ENCODE results near the gene RAB44. TPM values are rescaled to one million over a fixed set of nuclear protein-coding genes. Genes with fewer than 3 reads are reported as not detected.

The RAB44 gene
- total and polyA plus RNA-seq, 2 donors (not counting 1 experiment from before 2014, with no cell fraction given), result 0.15 to 0.16 TPM

DNA sequence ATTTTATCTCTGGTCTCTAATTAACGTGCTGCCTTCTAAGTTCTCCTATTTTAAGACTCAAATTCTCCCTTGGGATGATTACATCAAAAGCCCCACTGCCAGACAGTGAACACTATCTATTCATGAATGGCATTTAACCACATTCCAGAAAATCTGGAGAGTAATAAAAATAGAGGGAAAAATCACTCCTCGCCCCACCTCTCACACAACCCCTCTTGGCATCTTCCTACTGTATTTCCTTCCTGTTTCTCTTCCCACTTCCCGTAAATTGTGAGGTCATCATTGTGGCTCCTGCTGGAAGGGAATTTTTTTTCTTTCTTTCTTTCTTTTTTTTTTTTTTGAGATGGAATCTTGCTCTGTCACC lies 31.5 kb downstream of the RAB44 start:
- H3K79me2 ChIP-seq (ENCODE audit: control insufficient read depth, insufficient read depth, low read length), result no peaks in the 10 kb centered on the region
- intact Hi-C loops (cut with micrococcal nuclease), result no loop called here
- Mint-ChIP-seq H3K4me1 (peaks cover 48% of the 10 kb centered on the region), H3K27me3 (no peaks in the 10 kb centered on the region), H3K9me3 (ENCODE audit: insufficient read depth) (no peaks in the 10 kb centered on the region), H3K4me3 (no peak overlapping the region), H3K27ac (no peak overlapping the region)
- ChIA-PET POLR2A (no interaction called here), CTCF (interaction anchor here (2.3 to 11.6 kb wide), 2 partner anchors 30 to 46 kb away, joined by 8 to 88 read pairs; partner anchors contain the start of gene CDKN1A)
- no peak overlapping the region for H2AFZ ChIP-seq (ENCODE audit: insufficient read depth, low read depth, low read length, poor library complexity, severe bottlenecking)
- H3K27me3 ChIP-seq (replicated peaks in 1 of 4; ENCODE audit: control extremely low read depth in 1 of 4, control insufficient read depth in 3 of 4, insufficient read depth in 4 of 4, low read length in 3 of 4), result no peaks in the 10 kb centered on the region
- no peak overlapping the region for H3K4me2 ChIP-seq (replicated peaks; ENCODE audit: low read depth, low read length, poor library complexity, severe bottlenecking)
- peaks cover 0 to 4% (median 0%) of the 10 kb centered on the region in 3 donors for H3K9me3 ChIP-seq (ENCODE audit: control extremely low read depth in 1 of 3, control insufficient read depth in 2 of 3, insufficient read depth in 1 of 3, low read length in 2 of 3)
- no peak overlapping the region for H3K4me3 ChIP-seq (ENCODE audit: control extremely low read depth in 1 of 5, extremely low read depth in 1 of 5, insufficient read depth in 1 of 5, low read depth in 2 of 5, low read length in 4 of 5)
- ATAC-seq (ENCODE audit: low read depth), result no peak
- peaks cover 39 to 42% of the 10 kb centered on the region in 2 donors for H3K4me1 ChIP-seq (ENCODE audit: control insufficient read depth in 2 of 2, insufficient read depth in 2 of 2, low read length in 2 of 2)
- WGBS (ENCODE audit: insufficient coverage), result 17% methylated on average over 1 of the region's 3 CpGs
- H4K20me1 ChIP-seq (ENCODE audit: control insufficient read depth, insufficient read depth, low read length, poor library complexity, severe bottlenecking), result no peaks in the 10 kb centered on the region
- H3K27ac ChIP-seq (ENCODE audit: low read length in 2 of 2), result no peak overlapping the region
- TF ChIP-seq EZH2 (IDR thresholded peaks at IDR 0.05; ENCODE audit: borderline replicate concordance, insufficient read depth, low read depth, low read length, poor library complexity, severe bottlenecking), result no peak
- TF ChIP-seq, protein P1, sequence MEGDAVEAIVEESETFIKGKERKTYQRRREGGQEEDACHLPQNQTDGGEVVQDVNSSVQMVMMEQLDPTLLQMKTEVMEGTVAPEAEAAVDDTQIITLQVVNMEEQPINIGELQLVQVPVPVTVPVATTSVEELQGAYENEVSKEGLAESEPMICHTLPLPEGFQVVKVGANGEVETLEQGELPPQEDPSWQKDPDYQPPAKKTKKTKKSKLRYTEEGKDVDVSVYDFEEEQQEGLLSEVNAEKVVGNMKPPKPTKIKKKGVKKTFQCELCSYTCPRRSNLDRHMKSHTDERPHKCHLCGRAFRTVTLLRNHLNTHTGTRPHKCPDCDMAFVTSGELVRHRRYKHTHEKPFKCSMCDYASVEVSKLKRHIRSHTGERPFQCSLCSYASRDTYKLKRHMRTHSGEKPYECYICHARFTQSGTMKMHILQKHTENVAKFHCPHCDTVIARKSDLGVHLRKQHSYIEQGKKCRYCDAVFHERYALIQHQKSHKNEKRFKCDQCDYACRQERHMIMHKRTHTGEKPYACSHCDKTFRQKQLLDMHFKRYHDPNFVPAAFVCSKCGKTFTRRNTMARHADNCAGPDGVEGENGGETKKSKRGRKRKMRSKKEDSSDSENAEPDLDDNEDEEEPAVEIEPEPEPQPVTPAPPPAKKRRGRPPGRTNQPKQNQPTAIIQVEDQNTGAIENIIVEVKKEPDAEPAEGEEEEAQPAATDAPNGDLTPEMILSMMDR (IDR thresholded peaks at IDR 0.05), result no peak
- H3K36me3 ChIP-seq (replicated peaks in 1 of 2; ENCODE audit: control extremely low read depth in 1 of 2, control insufficient read depth in 1 of 2, extremely low read depth in 1 of 2, insufficient read depth in 2 of 2, low read length in 1 of 2), result no peaks in the 10 kb centered on the region
- H3K9ac ChIP-seq (ENCODE audit: low read length), result no peak overlapping the region
- DNase-seq, result no peak

DNA sequence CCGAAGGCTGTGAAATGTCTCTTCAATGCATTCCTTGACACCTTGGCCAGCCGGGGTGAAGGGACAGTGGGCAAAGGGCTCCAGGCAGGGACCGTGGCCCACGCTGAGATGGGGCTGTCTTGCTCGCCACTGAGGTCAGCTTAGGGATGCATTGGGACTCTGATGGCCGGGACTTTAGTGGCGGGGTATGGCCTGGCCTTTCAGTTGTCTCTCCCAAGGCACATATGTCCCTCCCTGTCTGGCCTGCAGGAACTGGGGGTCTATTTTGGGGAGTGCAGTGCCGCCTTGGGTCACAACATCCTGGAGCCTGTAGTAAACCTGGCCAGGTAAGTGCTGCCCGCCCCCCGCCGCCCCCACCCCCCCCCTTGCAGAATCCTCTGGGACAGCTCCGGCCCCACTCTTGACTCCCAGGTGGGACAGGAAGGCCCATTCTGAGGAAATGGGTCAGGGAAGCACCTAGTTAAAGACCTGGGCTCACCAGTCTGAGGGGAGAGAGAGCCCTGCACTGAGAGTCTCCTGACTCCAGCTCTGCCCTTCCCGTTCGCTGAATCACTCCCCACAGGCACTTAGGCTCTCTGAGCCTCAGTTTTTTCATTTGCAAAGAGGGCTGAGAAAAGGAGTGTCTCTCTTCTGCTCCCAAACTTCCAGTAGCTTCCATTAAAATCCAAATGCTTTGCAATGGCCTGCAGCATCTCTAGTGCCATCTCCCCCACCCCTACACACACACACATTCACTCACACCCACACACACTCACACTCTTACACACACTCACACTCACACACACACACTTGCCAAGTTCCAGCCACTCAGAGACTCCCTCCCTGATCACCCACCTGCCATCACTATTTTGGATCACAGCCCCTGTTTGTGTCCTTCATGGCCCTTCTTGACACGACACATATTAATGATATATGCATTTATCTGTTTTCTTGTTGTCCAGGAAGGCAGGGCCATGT lies 33.1 kb downstream of the RAB44 start:
- ChIA-PET CTCF (interaction anchor here (0.7 to 2.3 kb wide), 4 partner anchors 24 to 107 kb away, joined by 3 to 8 read pairs (median 4); no protein-coding TSS in a partner anchor), POLR2A (interaction anchor here (0.6 to 1.1 kb wide), 2 partner anchors 18 to 23 kb away, joined by 3 read pairs; no protein-coding TSS in a partner anchor)
- intact Hi-C loops (cut with micrococcal nuclease), result no loop called here
- ATAC-seq (ENCODE audit: low read depth) (no peak), DNase-seq (no peak)
- H3K4me3 Mint-ChIP-seq, result no peak overlapping the region
- TF ChIP-seq EZH2 (IDR thresholded peaks at IDR 0.05; ENCODE audit: borderline replicate concordance, insufficient read depth, low read depth, low read length, poor library complexity, severe bottlenecking), result no peak
- H3K27me3 Mint-ChIP-seq, result no peaks in the 10 kb centered on the region
- Histone ChIP-seq H3K79me2 (ENCODE audit: control insufficient read depth, insufficient read depth, low read length) (no peaks in the 10 kb centered on the region), H4K20me1 (ENCODE audit: control insufficient read depth, insufficient read depth, low read length, poor library complexity, severe bottlenecking) (no peaks in the 10 kb centered on the region), H3K27me3 (replicated peaks in 1 of 4; ENCODE audit: control extremely low read depth in 1 of 4, control insufficient read depth in 3 of 4, insufficient read depth in 4 of 4, low read length in 3 of 4) (no peaks in the 10 kb centered on the region), H2AFZ (ENCODE audit: insufficient read depth, low read depth, low read length, poor library complexity, severe bottlenecking) (no peak overlapping the region), H3K4me3 (ENCODE audit: control extremely low read depth in 1 of 5, extremely low read depth in 1 of 5, insufficient read depth in 1 of 5, low read depth in 2 of 5, low read length in 4 of 5) (no peak overlapping the region), H3K4me2 (replicated peaks; ENCODE audit: low read depth, low read length, poor library complexity, severe bottlenecking) (no peak overlapping the region), H3K4me1 (ENCODE audit: control insufficient read depth in 2 of 2, insufficient read depth in 2 of 2, low read length in 2 of 2) (peaks cover 39 to 42% of the 10 kb centered on the region in 2 donors), H3K27ac (ENCODE audit: low read length in 2 of 2) (no peak overlapping the region), H3K9me3 (ENCODE audit: control extremely low read depth in 1 of 3, control insufficient read depth in 2 of 3, insufficient read depth in 1 of 3, low read length in 2 of 3) (peaks cover 0 to 4% (median 0%) of the 10 kb centered on the region in 3 donors), H3K9ac (ENCODE audit: low read length) (no peak overlapping the region), H3K36me3 (replicated peaks in 1 of 2; ENCODE audit: control extremely low read depth in 1 of 2, control insufficient read depth in 1 of 2, extremely low read depth in 1 of 2, insufficient read depth in 2 of 2, low read length in 1 of 2) (no peaks in the 10 kb centered on the region)
- 99% methylated on average over 7 of the region's 15 CpGs for WGBS (ENCODE audit: insufficient coverage)
- H3K4me1 Mint-ChIP-seq, result peaks cover 44% of the 10 kb centered on the region
- H3K9me3 Mint-ChIP-seq (ENCODE audit: insufficient read depth), result no peaks in the 10 kb centered on the region
- no peak overlapping the region for H3K27ac Mint-ChIP-seq
